Posterior cingulate gyrus (tissue), 11 donors: Measurements from ENCODE around the gene C19orf25.

Experiments
- DNase-seq, 10 donors: peaks; one replicate each; pipeline versions ENCODE4 v3.0.0 to v3.0.0-alpha.2; 2020 to 2021; ENCODE audit warnings: mixed read lengths in 3 of 10
- intact Hi-C: fragments of 100-400 bp; cut with DNase I; formaldehyde crosslinking; loops from one replicate; pipeline ENCODE4 v1.15.1; 2023

Gene C19orf25

GRCh38 chr19:1438035-1438932, 40.7 kb downstream of the C19orf25 start, which contains the start of gene RPS15:
TSS of gene RPS15 (plus strand) at chr19:1438396. CDS start at chr19:1438426, 30 bp downstream.
- intact Hi-C loops: loop anchor here (10.0 kb wide), 1 partner anchor 163 kb away; the partner anchor contains the start of gene FAM174C
- peak; percentile 91 to 99 (median 94) for DNase-seq

- DNase-seq: no peak
- intact Hi-C loops: loop anchor here (2.0 to 10.0 kb wide), 2 partner anchors 29 to 163 kb away; partner anchors contain the start of gene FAM174C
These were observed 41.4 kb downstream of the C19orf25 start for GRCh38 chr19:1437609-1438008.

GRCh38 chr19:1435378-1435989, 43.5 kb downstream of the C19orf25 start:
- intact Hi-C loops: loop anchor here (10.0 kb wide), 1 partner anchor 161 kb away; the partner anchor contains the start of gene FAM174C
- no peak for DNase-seq

GRCh38 chr19:1434577-1435060, 44.4 kb downstream of the C19orf25 start:
- intact Hi-C loops: loop anchor here (10.0 kb wide), 1 partner anchor 160 kb away; the partner anchor contains the start of gene FAM174C
- DNase-seq: no peak

GRCh38 chr19:1434040-1434366, 45.0 kb downstream of the C19orf25 start:
- no peak for DNase-seq
- intact Hi-C loops: loop anchor here (10.0 kb wide), 1 partner anchor 159 kb away; the partner anchor contains the start of gene FAM174C

- intact Hi-C loops: loop anchor here (10.0 kb wide), 1 partner anchor 159 kb away; the partner anchor contains the start of gene FAM174C
- DNase-seq: peak in 1 of 10 donors; percentile 85
These were observed 45.6 kb downstream of the C19orf25 start for GRCh38 chr19:1433119-1434039.

GRCh38 chr19:1432507-1432887, 46.5 kb downstream of the C19orf25 start:
- intact Hi-C loops: loop anchor here (10.0 kb wide), 1 partner anchor 158 kb away; the partner anchor contains the start of gene FAM174C
- no peak for DNase-seq

- intact Hi-C loops: loop anchor here (10.0 kb wide), 1 partner anchor 157 kb away; the partner anchor contains the start of gene FAM174C
- no peak for DNase-seq
These were observed 47.1 kb downstream of the C19orf25 start for GRCh38 chr19:1431759-1432506.

GRCh38 chr19:1430246-1430645, 48.8 kb downstream of the C19orf25 start:
- intact Hi-C loops: loop anchor here (10.0 kb wide), 1 partner anchor 155 kb away; the partner anchor contains the start of gene FAM174C
- DNase-seq: no peak

GRCh38 chr19:1429750-1430149, 49.3 kb downstream of the C19orf25 start:
- intact Hi-C loops: loop anchor here (10.0 kb wide), 1 partner anchor 155 kb away; the partner anchor contains the start of gene FAM174C
- no peak for DNase-seq

GRCh38 chr19:1428738-1429391, 50.1 kb downstream of the C19orf25 start:
- DNase-seq: no peak

GRCh38 chr19:1427221-1427920, 51.6 kb downstream of the C19orf25 start:
- no peak for DNase-seq
- intact Hi-C loops: no loop called here

More at GRCh38 chr19:1428738-1429391, 50.1 kb downstream of the C19orf25 start:
- intact Hi-C loops: no loop called here

- DNase-seq: no peak
- intact Hi-C loops: no loop called here
These were observed 52.3 kb downstream of the C19orf25 start for GRCh38 chr19:1426736-1427135.

- DNase-seq: no peak
- intact Hi-C loops: no loop called here
These were observed 53.1 kb downstream of the C19orf25 start for GRCh38 chr19:1425902-1426301.

GRCh38 chr19:1425102-1425837, 53.7 kb downstream of the C19orf25 start:
- intact Hi-C loops: no loop called here
- DNase-seq: no peak

GRCh38 chr19:1424192-1424955, 54.6 kb downstream of the C19orf25 start:
- no peak for DNase-seq
- intact Hi-C loops: no loop called here
